OCI-LY7 (cell line): ENCODE data around the gene GOLGA8K. TPM values are rescaled to one million over a fixed set of nuclear protein-coding genes. Genes with fewer than 3 reads are reported as not detected.
"Not testable (repeated sequence)": the region's sequence is repeated elsewhere in the genome, so short reads cannot be mapped to it uniquely, and the experiment has no call there.

Experiments used
- Bru-seq: library from RNA; stranded (reverse); fragments of 400-500 nt; gene quantifications from one replicate; lab custom pipeline; 2021; lab: Mats Ljungman, UMichigan
- BruChase-seq, 2 experiments: library from RNA; stranded (reverse); fragments of 400-500 nt; gene quantifications; one replicate each; lab custom pipeline; 2021; lab: Mats Ljungman, UMichigan
- BruUV-seq: library from RNA; stranded (reverse); fragments of 400-500 nt; replicated peaks from 2 replicates; lab custom pipeline; 2021; lab: Mats Ljungman, UMichigan
- CTCF ChIA-PET: fragments of 300-600 bp; sonication (Branson Sonifier 250); formaldehyde crosslinking; loops from one replicate; lab custom pipeline; 2022; ENCODE audit warnings: antibody characterized with exemption; ENCODE audit not compliant: unreplicated experiment; lab: Charles Lee
- POLR2A ChIA-PET: fragments of 300-600 bp; sonication (Branson Sonifier 250); formaldehyde crosslinking; loops from one replicate; lab custom pipeline; 2022; ENCODE audit warnings: antibody characterized with exemption; lab: Charles Lee
- DNase-seq: peaks from one replicate; pipeline ENCODE4 v3.0.0-alpha.2; 2015; ENCODE audit warnings: low spot score
- H2AFZ ChIP-seq: fragments of 200-600 bp; sonication (generic), shearing (Covaris generic); 2 replicates; pipeline ENCODE4 v1.6.1; 2014; ENCODE audit warnings: mild to moderate bottlenecking, antibody characterized with exemption, low read length, moderate library complexity
- H3K27ac ChIP-seq: fragments of 200-600 bp; sonication (generic); 2 replicates; pipeline ENCODE4 v1.5.1; 2014; ENCODE audit warnings: mixed run types, low read depth, mild to moderate bottlenecking, moderate library complexity, low read length, inconsistent platforms; ENCODE audit not compliant: poor library complexity, severe bottlenecking
- H3K36me3 ChIP-seq: fragments of 200-600 bp; sonication (generic); 2 replicates; pipeline ENCODE4 v1.6.1; 2014; ENCODE audit warnings: mild to moderate bottlenecking, antibody characterized with exemption, low read length, moderate library complexity, mixed read lengths; ENCODE audit not compliant: insufficient read depth
- H3K4me1 ChIP-seq: fragments of 200-600 bp; sonication (generic); 2 replicates; pipeline ENCODE4 v1.5.1; 2014; ENCODE audit warnings: mild to moderate bottlenecking, low read length; ENCODE audit not compliant: insufficient read depth, poor library complexity, severe bottlenecking
- H3K4me2 ChIP-seq: fragments of 200-600 bp; sonication (generic); 2 replicates; pipeline ENCODE4 v1.6.1; 2014; ENCODE audit warnings: mild to moderate bottlenecking, low read length
- H3K4me3 ChIP-seq: fragments of 200-600 bp; sonication (generic); 2 replicates; pipeline ENCODE4 v1.5.1; 2014; ENCODE audit warnings: mild to moderate bottlenecking, low read depth, low read length; ENCODE audit not compliant: poor library complexity, severe bottlenecking
- H3K79me2 ChIP-seq: fragments of 200-600 bp; sonication (generic); 2 replicates; pipeline ENCODE4 v1.6.1; 2016; ENCODE audit warnings: low read depth, mild to moderate bottlenecking, low read length, moderate library complexity, mixed read lengths; ENCODE audit not compliant: insufficient read depth
- H3K9me2 ChIP-seq: fragments of 200-600 bp; sonication (generic); 2 replicates; pipeline ENCODE4 v1.6.1; 2016; ENCODE audit warnings: mild to moderate bottlenecking, low read length, mixed read lengths; ENCODE audit not compliant: insufficient read depth
- H3K9me3 ChIP-seq: fragments of 200-600 bp; sonication (generic); 2 replicates; pipeline ENCODE4 v1.6.1; 2014; ENCODE audit warnings: mild to moderate bottlenecking, mixed run types, low read length, mixed read lengths
- H4K20me1 ChIP-seq: fragments of 200-600 bp; sonication (generic); 2 replicates; pipeline ENCODE4 v1.6.1; 2014; ENCODE audit warnings: mild to moderate bottlenecking, antibody characterized with exemption, low read length, moderate library complexity, mixed read lengths; ENCODE audit not compliant: insufficient read depth
- intact Hi-C: fragments of 100-400 bp; cut with micrococcal nuclease; formaldehyde crosslinking; loops from one replicate; pipeline ENCODE4 v1.10.0; 2022; ENCODE audit not compliant: unreplicated experiment
- long read RNA-seq: library from polyadenylated mRNA; stranded (forward); transcript quantifications from one replicate; pipeline ENCODE4 v2.0.0, GENCODE V29; 2022
- total RNA-seq, 2 experiments: library from RNA; depleted of rRNA in 1 of 2; stranded (reverse); fragments of >200 nt in 1 of 2; shearing (Covaris generic) in 1 of 2; gene quantifications; 2 replicates each; pipeline ENCODE4 v1.2.3, GENCODE V29; 2014 to 2022

Gene GOLGA8K, protein sequence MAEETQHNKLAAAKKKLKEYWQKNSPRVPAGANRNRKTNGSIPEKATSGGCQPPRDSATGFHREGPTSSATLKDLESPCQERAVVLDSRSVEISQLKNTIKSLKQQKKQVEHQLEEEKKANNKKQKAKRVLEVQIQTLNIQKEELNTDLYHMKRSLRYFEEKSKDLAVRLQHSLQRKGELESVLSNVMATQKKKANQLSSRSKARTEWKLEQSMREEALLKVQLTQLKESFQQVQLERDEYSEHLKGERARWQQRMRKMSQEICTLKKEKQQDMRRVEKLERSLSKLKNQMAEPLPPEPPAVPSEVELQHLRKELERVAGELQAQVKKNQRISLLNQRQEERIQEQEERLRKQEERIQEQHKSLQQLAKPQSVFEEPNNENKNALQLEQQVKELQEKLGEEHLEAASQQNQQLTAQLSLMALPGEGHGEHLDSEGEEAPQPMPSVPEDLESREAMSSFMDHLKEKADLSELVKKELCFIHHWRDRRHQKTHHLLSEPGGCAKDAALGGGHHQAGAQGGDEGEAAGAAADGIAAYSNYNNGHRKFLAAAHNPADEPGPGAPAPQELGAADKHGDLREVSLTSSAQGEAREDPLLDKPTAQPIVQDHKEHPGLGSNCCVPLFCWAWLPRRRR
- not detected in 2 replicates for total RNA-seq (2014; rRNA removed; shearing (Covaris generic))
- 0.46 TPM in 1 of 2 replicates, not detected in the other for total RNA-seq (2022)
- not detected for Bru-seq, nascent RNA
- BruChase-seq, experiment 1, labeled RNA remaining after a 6-hour chase: not detected
- not detected for BruChase-seq, experiment 2, labeled RNA remaining after a 2-hour chase
- long read RNA-seq: 0 reads

DNA sequence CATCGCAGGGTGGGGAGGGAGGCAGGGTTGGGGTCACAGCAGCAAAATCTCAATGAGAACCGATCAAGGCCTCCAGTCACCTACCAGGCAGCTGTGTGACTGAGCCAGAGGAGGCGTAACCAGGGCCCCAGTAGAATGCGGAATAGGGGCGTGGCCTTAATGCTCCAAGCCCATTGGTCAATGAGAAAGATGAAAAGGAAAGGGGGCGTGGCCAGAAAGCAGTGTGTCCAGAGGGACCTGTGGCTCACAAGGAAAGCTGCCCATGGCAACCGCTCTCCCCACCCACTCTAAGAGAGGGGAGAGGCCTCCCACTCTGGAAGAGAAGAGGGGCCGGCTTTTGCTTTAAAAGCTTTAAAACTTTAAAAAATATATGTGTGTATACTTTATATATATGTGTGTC is at the start of gene GOLGA8K:
GOLGA8K (minus strand) TSS at position 101 of the 400 bp plus-strand sequence; CDS start at position 3, 98 bp downstream.
- CTCF ChIA-PET, H3K9me3 ChIP-seq, H3K4me2 ChIP-seq, H3K4me1 ChIP-seq, H3K27ac ChIP-seq, H3K79me2 ChIP-seq, POLR2A ChIA-PET, H3K9me2 ChIP-seq, H4K20me1 ChIP-seq, BruUV-seq, intact Hi-C loops, H3K4me3 ChIP-seq, DNase-seq, H2AFZ ChIP-seq, H3K36me3 ChIP-seq: not testable (repeated sequence)

GRCh38 chr15:32440445-32440977 is 37.4 kb upstream of the GOLGA8K start:
- H3K4me3 ChIP-seq, CTCF ChIA-PET, H3K27ac ChIP-seq, POLR2A ChIA-PET, intact Hi-C loops, BruUV-seq, H3K9me2 ChIP-seq, H3K36me3 ChIP-seq, H3K79me2 ChIP-seq, H3K9me3 ChIP-seq, H2AFZ ChIP-seq, H4K20me1 ChIP-seq, DNase-seq, H3K4me2 ChIP-seq, H3K4me1 ChIP-seq: not testable (repeated sequence)

DNA sequence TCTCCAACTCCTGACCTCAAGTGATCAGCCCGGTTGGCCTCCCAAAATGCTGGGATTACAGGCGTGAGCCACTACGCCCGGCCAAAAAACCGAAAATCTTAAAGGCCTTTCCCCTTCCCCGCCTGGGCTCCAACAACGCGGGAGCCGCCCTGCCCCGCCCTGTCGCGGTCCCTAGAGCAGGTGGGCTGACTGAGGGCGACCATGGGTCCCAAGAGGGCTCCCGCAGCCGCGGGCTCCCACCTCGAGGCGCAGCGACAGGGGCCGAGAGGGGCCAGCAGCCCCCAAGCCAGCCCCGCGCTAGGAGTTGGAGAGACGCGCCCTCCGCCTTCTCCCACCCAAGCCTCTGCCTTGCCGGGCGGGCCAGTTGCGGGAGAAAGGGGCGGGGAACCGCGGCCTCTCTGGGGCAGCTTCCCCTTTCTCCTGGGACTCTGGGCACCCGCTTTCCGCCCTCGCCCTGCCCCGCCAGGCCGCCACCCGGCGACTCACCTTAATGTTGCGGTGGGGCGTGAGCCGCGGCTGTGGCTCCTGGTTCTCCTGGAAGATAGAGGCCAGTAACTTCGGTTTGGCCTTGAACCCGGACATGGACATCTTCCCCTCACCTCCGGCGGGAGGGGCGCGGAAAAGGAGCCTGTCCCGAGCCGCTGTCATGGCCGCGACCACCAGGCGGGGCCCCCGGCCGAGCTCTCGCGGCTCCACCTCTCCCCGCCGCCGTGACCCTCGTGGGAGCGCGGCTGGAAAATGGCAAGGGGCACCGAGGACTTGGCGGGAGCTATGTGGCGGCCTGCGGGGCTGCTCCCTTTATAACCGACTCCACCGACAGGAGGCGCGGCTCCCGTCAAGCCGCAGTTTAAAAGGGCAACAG is 31.2 kb upstream of the GOLGA8K start:
- BruUV-seq, H3K36me3 ChIP-seq, H3K4me2 ChIP-seq, H4K20me1 ChIP-seq, CTCF ChIA-PET, H3K9me3 ChIP-seq, H2AFZ ChIP-seq, H3K27ac ChIP-seq, H3K4me3 ChIP-seq, intact Hi-C loops, POLR2A ChIA-PET, H3K9me2 ChIP-seq, H3K79me2 ChIP-seq, DNase-seq, H3K4me1 ChIP-seq: not testable (repeated sequence)

DNA sequence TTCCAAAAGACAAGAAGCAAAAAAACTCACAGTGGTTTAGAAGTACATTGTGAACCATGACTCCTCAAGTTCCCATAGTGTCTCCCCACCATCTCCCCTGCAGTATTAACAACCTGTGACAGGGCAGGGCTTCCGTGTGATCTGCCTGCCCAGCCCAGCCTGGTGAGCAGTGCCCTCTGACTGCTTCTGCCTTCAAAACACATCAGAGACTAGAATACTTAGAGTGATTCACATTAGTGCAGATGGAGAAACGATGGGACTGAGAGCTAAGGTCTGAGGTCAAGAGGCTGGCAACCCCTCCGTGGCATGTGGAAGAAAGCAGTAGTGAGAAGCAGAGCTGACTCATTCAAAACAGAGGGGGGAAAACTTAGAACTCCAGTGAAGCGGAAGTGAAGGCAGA is 24.5 kb upstream of the GOLGA8K start:
- H3K4me3 ChIP-seq, intact Hi-C loops, POLR2A ChIA-PET, CTCF ChIA-PET, H3K9me3 ChIP-seq, H4K20me1 ChIP-seq, H2AFZ ChIP-seq, H3K27ac ChIP-seq, H3K36me3 ChIP-seq, H3K9me2 ChIP-seq, DNase-seq, H3K4me1 ChIP-seq, H3K79me2 ChIP-seq, H3K4me2 ChIP-seq, BruUV-seq: not testable (repeated sequence)

DNA sequence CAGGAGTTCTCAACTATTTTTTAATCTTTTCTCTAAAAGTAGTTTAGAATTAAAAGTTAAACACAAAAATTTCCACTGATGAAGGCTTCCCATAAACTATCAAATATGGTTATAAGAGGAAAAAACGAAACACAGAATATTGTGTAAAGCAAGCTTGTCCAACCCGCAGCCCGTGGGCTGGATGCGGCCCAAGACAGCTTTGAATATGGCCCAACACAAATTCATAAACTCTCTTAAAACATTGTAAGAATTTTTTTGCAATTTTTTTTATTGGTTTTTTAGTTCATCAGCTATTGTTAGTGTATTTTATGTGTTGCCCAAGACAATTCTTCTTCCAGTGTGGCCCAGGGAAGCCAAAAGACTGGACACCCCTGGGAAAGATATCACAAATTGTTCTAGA is 23.4 kb upstream of the GOLGA8K start:
- H3K36me3 ChIP-seq, CTCF ChIA-PET, H3K4me2 ChIP-seq, DNase-seq, H3K9me3 ChIP-seq, H4K20me1 ChIP-seq, H3K79me2 ChIP-seq, BruUV-seq, H2AFZ ChIP-seq, H3K27ac ChIP-seq, H3K9me2 ChIP-seq, POLR2A ChIA-PET, H3K4me1 ChIP-seq, H3K4me3 ChIP-seq, intact Hi-C loops: not testable (repeated sequence)
